ENCODE results near the gene KCNG1.

The KCNG1 gene

GRCh38 chr20:51022803-51023616 lies at the start of gene KCNG1:
TSS of gene KCNG1 (minus strand) at chr20:51023107. CDS start at chr20:51010338, 12,769 bp downstream.
- Histone ChIP-seq H3K4me3 (ENCODE audit: low read length) (peak within 1 kb of the TSS; percentile 52), H4K20me1 (ENCODE audit: insufficient read depth, low read length) (no peaks in the 10 kb centered on the region)

GRCh38 chr20:51070621-51071020 lies 47.7 kb upstream of the KCNG1 start:
- Histone ChIP-seq H3K27ac (ENCODE audit: low read length) (no peak overlapping the region), H3K9me2 (replicated peaks; ENCODE audit: insufficient read depth, low read length) (no peaks in the 10 kb centered on the region), H3K79me2 (ENCODE audit: low read length) (no peaks in the 10 kb centered on the region), H3K9ac (ENCODE audit: low read length) (no peak overlapping the region), H3K36me3 (replicated peaks; ENCODE audit: insufficient read depth, low read length) (no peaks in the 10 kb centered on the region), H3K4me2 (ENCODE audit: low read depth, low read length) (no peak overlapping the region), H3K4me1 (ENCODE audit: low read length) (no peaks in the 10 kb centered on the region), H3F3A (ENCODE audit: insufficient read depth, low read length) (no peaks in the 10 kb centered on the region), H4K20me1 (ENCODE audit: insufficient read depth, low read length) (no peaks in the 10 kb centered on the region), H2AFZ (ENCODE audit: low read length) (no peak overlapping the region), H3K4me3 (ENCODE audit: low read length) (no peak overlapping the region), H3K9me3 (replicated peaks; ENCODE audit: insufficient read depth, low read length) (no peaks in the 10 kb centered on the region), H3K27me3 (replicated peaks; ENCODE audit: insufficient read depth, low read length) (no peaks in the 10 kb centered on the region)
- DNase-seq: no peak
- TF ChIP-seq CTCF (IDR thresholded peaks at IDR 0.05; ENCODE audit: low read length): no peak

More at GRCh38 chr20:51022803-51023616, at the start of gene KCNG1:
- H3K36me3 ChIP-seq (replicated peaks; ENCODE audit: insufficient read depth, low read length): no peaks in the 10 kb centered on the region
- H3F3A ChIP-seq (ENCODE audit: insufficient read depth, low read length): no peaks in the 10 kb centered on the region
- peak within 1 kb of the TSS; percentile 23; the same call in 1 of the 2 replicates for H3K9ac ChIP-seq (ENCODE audit: low read length)
- H3K4me2 ChIP-seq (ENCODE audit: low read depth, low read length): peak within 1 kb of the TSS; percentile 78
- H3K9me2 ChIP-seq (replicated peaks; ENCODE audit: insufficient read depth, low read length): no peaks in the 10 kb centered on the region
- no peaks in the 10 kb centered on the region for H3K9me3 ChIP-seq (replicated peaks; ENCODE audit: insufficient read depth, low read length)
- H2AFZ ChIP-seq (ENCODE audit: low read length): peak within 1 kb of the TSS; percentile 52; the same call in 1 of the 2 replicates
- DNase-seq: peak; percentile 60
- peaks cover 52% of the 10 kb centered on the region for H3K27me3 ChIP-seq (replicated peaks; ENCODE audit: insufficient read depth, low read length)
- no peaks in the 10 kb centered on the region for H3K4me1 ChIP-seq (ENCODE audit: low read length)
- H3K27ac ChIP-seq (ENCODE audit: low read length): no peak within 1 kb of the TSS
- TF ChIP-seq EZH2 (optimal IDR thresholded peaks at IDR 0.05; ENCODE audit: low read depth, low read length) (no peak), EZH2phosphoT487 (IDR thresholded peaks at IDR 0.05; ENCODE audit: low read length) (no peak), CTCF (IDR thresholded peaks at IDR 0.05; ENCODE audit: low read length) (no peak)
- H3K79me2 ChIP-seq (ENCODE audit: low read length): no peaks in the 10 kb centered on the region

- DNase-seq: no peak
- Histone ChIP-seq H3K9me2 (replicated peaks; ENCODE audit: insufficient read depth, low read length) (no peaks in the 10 kb centered on the region), H3K79me2 (ENCODE audit: low read length) (no peaks in the 10 kb centered on the region), H3K4me2 (ENCODE audit: low read depth, low read length) (no peak overlapping the region), H3K9me3 (replicated peaks; ENCODE audit: insufficient read depth, low read length) (no peaks in the 10 kb centered on the region), H2AFZ (ENCODE audit: low read length) (no peak overlapping the region), H3K27me3 (replicated peaks; ENCODE audit: insufficient read depth, low read length) (no peaks in the 10 kb centered on the region), H3K4me3 (ENCODE audit: low read length) (no peak overlapping the region), H3F3A (ENCODE audit: insufficient read depth, low read length) (no peaks in the 10 kb centered on the region), H3K27ac (ENCODE audit: low read length) (no peak overlapping the region), H3K9ac (ENCODE audit: low read length) (no peak overlapping the region), H3K36me3 (replicated peaks; ENCODE audit: insufficient read depth, low read length) (no peaks in the 10 kb centered on the region), H4K20me1 (ENCODE audit: insufficient read depth, low read length) (no peaks in the 10 kb centered on the region), H3K4me1 (ENCODE audit: low read length) (no peaks in the 10 kb centered on the region)
- no peak for TF ChIP-seq EZH2phosphoT487 (IDR thresholded peaks at IDR 0.05; ENCODE audit: low read length)
- TF ChIP-seq EZH2 (optimal IDR thresholded peaks at IDR 0.05; ENCODE audit: low read depth, low read length): no peak
- TF ChIP-seq CTCF (IDR thresholded peaks at IDR 0.05; ENCODE audit: low read length): no peak
Observed at GRCh38 chr20:51067792-51068191, 44.9 kb upstream of the KCNG1 start.
